ENCODE measurements around the gene RBM5.

The RBM5 gene

GRCh38 chr3:50138266-50139200 is 49.8 kb downstream of the RBM5 start:
- TF ChIP-seq CTCF (IDR thresholded peaks at IDR 0.05; ENCODE audit: unreplicated experiment in 3 of 3): no peak
- H3K4me1 Mint-ChIP-seq: peaks cover 43% of the 10 kb centered on the region
- peak overlapping the region; percentile 27 to 79 (median 51) for H3K4me3 Mint-ChIP-seq
- H3K27me3 Mint-ChIP-seq (ENCODE audit: low read depth): peaks cover 3% of the 10 kb centered on the region
- H3K27ac Mint-ChIP-seq: peak overlapping the region; percentile 75 to 95 (median 92)
- no peaks in the 10 kb centered on the region for H3K9me3 Mint-ChIP-seq
- no peaks in the 10 kb centered on the region for H3K36me3 Mint-ChIP-seq (ENCODE audit: low read depth)

GRCh38 chr3:50139308-50139707 is 50.6 kb downstream of the RBM5 start:
- peaks cover 46% of the 10 kb centered on the region for H3K4me1 Mint-ChIP-seq
- no peaks in the 10 kb centered on the region for H3K36me3 Mint-ChIP-seq (ENCODE audit: low read depth)
- no peak for TF ChIP-seq CTCF (IDR thresholded peaks at IDR 0.05; ENCODE audit: unreplicated experiment in 3 of 3)
- peaks cover 3% of the 10 kb centered on the region for H3K27me3 Mint-ChIP-seq (ENCODE audit: low read depth)
- H3K4me3 Mint-ChIP-seq: no peak overlapping the region
- H3K9me3 Mint-ChIP-seq: no peaks in the 10 kb centered on the region
- H3K27ac Mint-ChIP-seq: peak overlapping the region; percentile 75 to 95 (median 92)

- Mint-ChIP-seq H3K27ac (peak overlapping the region; percentile 87 to 95 (median 90)), H3K9me3 (no peaks in the 10 kb centered on the region), H3K27me3 (ENCODE audit: low read depth) (peaks cover 3% of the 10 kb centered on the region), H3K4me3 (no peak overlapping the region), H3K36me3 (ENCODE audit: low read depth) (no peaks in the 10 kb centered on the region), H3K4me1 (peaks cover 51% of the 10 kb centered on the region)
- no peak for TF ChIP-seq CTCF (IDR thresholded peaks at IDR 0.05; ENCODE audit: unreplicated experiment in 3 of 3)
Observed at GRCh38 chr3:50139718-50140423, 51.2 kb downstream of the RBM5 start.

GRCh38 chr3:50140990-50141389 is 52.3 kb downstream of the RBM5 start:
- Mint-ChIP-seq H3K4me1 (peaks cover 45% of the 10 kb centered on the region), H3K36me3 (ENCODE audit: low read depth) (no peaks in the 10 kb centered on the region), H3K27ac (peak overlapping the region; percentile 60 to 90 (median 87)), H3K27me3 (ENCODE audit: low read depth) (peaks cover 3% of the 10 kb centered on the region), H3K9me3 (no peaks in the 10 kb centered on the region), H3K4me3 (no peak overlapping the region)
- no peak for TF ChIP-seq CTCF (IDR thresholded peaks at IDR 0.05; ENCODE audit: unreplicated experiment in 3 of 3)

- TF ChIP-seq CTCF (IDR thresholded peaks at IDR 0.05; ENCODE audit: unreplicated experiment in 3 of 3): no peak
- no peak overlapping the region for H3K4me3 Mint-ChIP-seq
- H3K9me3 Mint-ChIP-seq: no peaks in the 10 kb centered on the region
- no peaks in the 10 kb centered on the region for H3K27me3 Mint-ChIP-seq (ENCODE audit: low read depth)
- peak overlapping the region; percentile 65 to 81 (median 71) for H3K27ac Mint-ChIP-seq
- no peaks in the 10 kb centered on the region for H3K36me3 Mint-ChIP-seq (ENCODE audit: low read depth)
- H3K4me1 Mint-ChIP-seq: peaks cover 47% of the 10 kb centered on the region
Observed at GRCh38 chr3:50146316-50146901, 57.7 kb downstream of the RBM5 start.
